Measurements from ENCODE around the gene INTS6. TPM values are rescaled to one million over a fixed set of nuclear protein-coding genes. Genes with fewer than 3 reads are reported as not detected.

The INTS6 gene
- total RNA-seq, 1 donor from 2014 or later = 44.5 TPM

DNA sequence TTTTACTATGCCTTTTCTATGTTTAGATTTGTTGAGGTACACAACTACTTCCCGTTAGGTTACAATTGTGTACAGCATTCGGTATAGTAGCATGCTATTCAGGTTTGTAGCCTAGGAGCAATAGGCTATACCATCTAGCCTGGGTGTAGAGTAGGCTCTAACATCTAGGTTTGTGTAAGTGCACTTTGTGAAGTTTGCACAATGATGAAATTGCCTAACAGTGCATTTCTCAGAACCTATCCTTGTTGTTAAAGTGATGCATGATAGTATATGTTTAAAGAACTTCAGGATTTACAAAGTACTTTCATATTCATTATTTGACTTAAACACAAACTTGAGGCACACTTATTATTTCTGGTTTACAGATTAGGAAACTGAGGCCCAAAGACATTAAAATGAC, 124.9 kb downstream of the INTS6 start:
- FAIRE-seq = no peak

GRCh38 chr13:51326777-51327176, 126.1 kb downstream of the INTS6 start:
- no peak for TF ChIP-seq CTCF (IDR thresholded peaks at IDR 0.05; ENCODE audit: insufficient read depth, low read length, severe bottlenecking)
- Histone ChIP-seq H3K4me3 (ENCODE audit: low read depth, low read length) (no peak overlapping the region), H3K27me3 (ENCODE audit: control insufficient read depth, insufficient read depth, low read length) (no peaks in the 10 kb centered on the region), H3K36me3 (ENCODE audit: control insufficient read depth, insufficient read depth, low read length) (no peaks in the 10 kb centered on the region)
- DNase-seq (ENCODE audit: low read depth) (no peak), FAIRE-seq (no peak)

More for the DNA sequence above, 124.9 kb downstream of the INTS6 start:
- TF ChIP-seq CTCF (IDR thresholded peaks at IDR 0.05; ENCODE audit: insufficient read depth, low read length, severe bottlenecking) = no peak
- no peak for DNase-seq (ENCODE audit: low read depth)
- H3K36me3 ChIP-seq (ENCODE audit: control insufficient read depth, insufficient read depth, low read length) = no peaks in the 10 kb centered on the region
- no peak overlapping the region for H3K4me3 ChIP-seq (ENCODE audit: low read depth, low read length)
- no peaks in the 10 kb centered on the region for H3K27me3 ChIP-seq (ENCODE audit: control insufficient read depth, insufficient read depth, low read length)

DNA sequence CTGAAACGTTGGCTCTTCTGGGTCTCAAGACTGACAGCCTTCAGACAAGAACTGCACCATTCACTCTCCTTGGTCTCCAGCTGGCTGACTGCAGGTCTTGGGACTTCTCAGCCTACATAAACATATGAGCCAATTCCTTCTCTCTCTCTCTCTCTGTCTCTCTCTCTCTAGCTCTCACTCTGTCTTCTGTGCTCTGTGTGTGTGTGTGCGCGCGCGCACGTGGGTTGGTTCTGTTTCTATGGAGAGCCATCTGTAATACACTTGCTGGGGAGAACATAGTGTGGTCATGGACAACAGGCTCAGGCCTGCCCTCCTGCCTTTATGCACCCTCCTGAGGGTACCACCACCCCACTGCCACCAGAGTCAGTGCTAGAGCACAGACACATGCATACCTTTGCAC, 127.0 kb downstream of the INTS6 start:
- Histone ChIP-seq H3K4me3 (ENCODE audit: low read depth, low read length) (no peak overlapping the region), H3K36me3 (ENCODE audit: control insufficient read depth, insufficient read depth, low read length) (no peaks in the 10 kb centered on the region), H3K27me3 (ENCODE audit: control insufficient read depth, insufficient read depth, low read length) (no peaks in the 10 kb centered on the region)
- DNase-seq (ENCODE audit: low read depth) (no peak), FAIRE-seq (no peak)
- TF ChIP-seq CTCF (IDR thresholded peaks at IDR 0.05; ENCODE audit: insufficient read depth, low read length, severe bottlenecking) = no peak

GRCh38 chr13:51324714-51325420, 128.0 kb downstream of the INTS6 start:
- H3K4me3 ChIP-seq (ENCODE audit: low read depth, low read length) = no peak overlapping the region
- DNase-seq (ENCODE audit: low read depth) (no peak), FAIRE-seq (no peak)
- no peak for TF ChIP-seq CTCF (IDR thresholded peaks at IDR 0.05; ENCODE audit: insufficient read depth, low read length, severe bottlenecking)
- H3K36me3 ChIP-seq (ENCODE audit: control insufficient read depth, insufficient read depth, low read length) = no peaks in the 10 kb centered on the region
- H3K27me3 ChIP-seq (ENCODE audit: control insufficient read depth, insufficient read depth, low read length) = no peaks in the 10 kb centered on the region

GRCh38 chr13:51323824-51324511, 128.9 kb downstream of the INTS6 start:
- no peak for TF ChIP-seq CTCF (IDR thresholded peaks at IDR 0.05; ENCODE audit: insufficient read depth, low read length, severe bottlenecking)
- Histone ChIP-seq H3K36me3 (ENCODE audit: control insufficient read depth, insufficient read depth, low read length) (no peaks in the 10 kb centered on the region), H3K27me3 (ENCODE audit: control insufficient read depth, insufficient read depth, low read length) (no peaks in the 10 kb centered on the region), H3K4me3 (ENCODE audit: low read depth, low read length) (no peak overlapping the region)
- DNase-seq (ENCODE audit: low read depth) (no peak), FAIRE-seq (no peak)

Measured in bronchial epithelial cell (primary cell).